ENCODE results near the gene RAD21L1.

Gene RAD21L1

DNA sequence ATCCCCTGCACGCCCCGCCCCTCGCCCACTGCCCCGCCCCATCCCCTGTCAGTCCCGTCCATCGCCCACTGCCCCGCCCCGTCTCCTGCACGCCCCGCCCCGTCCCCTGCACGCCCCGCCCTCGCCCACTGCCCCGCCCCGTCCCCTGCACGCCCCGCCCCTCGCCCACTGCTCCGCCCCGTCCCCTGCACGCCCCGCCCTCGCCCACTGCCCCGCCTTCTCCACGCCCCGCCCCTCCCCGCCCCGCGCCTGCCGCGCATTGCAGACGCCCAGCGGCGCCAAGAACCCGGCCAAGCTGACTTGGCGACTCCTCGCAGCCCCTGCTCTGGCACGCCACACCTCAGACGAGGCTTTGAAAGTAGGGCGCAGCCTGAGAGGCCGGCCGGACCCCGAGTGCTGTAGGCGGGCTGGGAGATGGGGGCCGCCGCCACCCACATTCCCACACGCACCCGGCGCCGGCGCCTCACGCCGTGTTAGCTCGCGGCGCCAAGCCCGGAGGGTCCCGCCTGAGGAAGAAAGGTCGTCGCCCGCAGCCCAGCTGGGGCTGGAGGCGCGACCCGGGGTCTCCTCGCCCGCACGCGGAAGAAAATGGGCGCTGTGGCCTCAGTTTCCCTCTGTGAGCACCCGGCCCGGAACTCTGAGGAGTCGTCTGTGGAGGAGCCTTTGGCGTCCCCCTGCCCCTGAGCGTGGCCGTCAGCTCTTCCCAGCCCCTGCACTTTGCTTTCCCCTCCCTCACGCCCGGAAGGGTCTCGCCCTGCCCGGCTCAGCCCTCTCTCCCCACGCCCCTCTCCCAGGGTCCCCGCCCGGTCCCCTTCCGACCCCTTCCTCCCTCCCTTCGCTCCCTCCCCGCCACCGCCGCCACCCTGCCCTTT lies at the start of gene RAD21L1:
TSS of gene RAD21L1 (plus strand) at position 262 of the 872 bp plus-strand sequence. CDS start 2,410 bp downstream, outside the sequence.
- peak; percentile 93 for DNase-seq

DNA sequence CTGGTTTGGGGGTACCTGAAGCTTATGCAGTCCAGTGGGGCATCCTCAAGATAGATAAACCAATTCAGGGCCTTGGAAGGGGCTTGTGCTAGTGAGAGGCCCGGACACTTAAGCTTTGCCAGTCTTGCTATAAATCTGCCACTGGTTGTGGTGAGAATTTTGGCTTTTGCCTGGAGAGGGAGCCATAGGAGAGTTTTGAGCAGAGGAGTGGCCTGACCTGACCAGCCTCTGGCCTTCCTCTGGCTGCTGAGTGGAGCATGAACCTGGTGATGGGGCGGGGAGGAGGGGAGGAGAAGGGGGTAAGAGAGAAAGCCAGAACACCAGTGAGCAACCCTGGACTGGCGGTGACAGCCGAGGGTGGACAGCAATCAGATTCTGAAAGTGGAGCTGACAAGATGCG lies 48.2 kb upstream of the RAD21L1 start:
- DNase-seq = peak; percentile 29

DNA sequence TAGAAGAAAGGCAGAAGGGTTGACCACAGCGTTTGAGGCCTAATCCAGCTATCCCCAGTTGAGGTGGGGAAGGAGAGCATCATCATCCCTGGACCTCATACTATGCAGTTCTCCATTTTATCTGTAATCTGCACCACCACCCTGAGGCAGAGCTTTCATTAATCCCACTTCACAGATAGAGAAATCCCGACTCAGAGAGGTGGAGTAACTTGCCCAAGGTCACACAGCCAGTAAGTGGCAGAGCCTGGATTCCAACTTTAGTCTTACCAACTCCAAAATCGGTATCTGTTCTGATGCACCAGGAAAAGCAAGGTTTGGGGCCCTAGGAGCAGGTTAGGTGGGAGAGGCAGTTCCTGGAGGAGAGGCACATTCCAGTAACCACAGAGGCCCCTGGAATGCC lies 47.7 kb upstream of the RAD21L1 start:
- no peak for DNase-seq

DNA sequence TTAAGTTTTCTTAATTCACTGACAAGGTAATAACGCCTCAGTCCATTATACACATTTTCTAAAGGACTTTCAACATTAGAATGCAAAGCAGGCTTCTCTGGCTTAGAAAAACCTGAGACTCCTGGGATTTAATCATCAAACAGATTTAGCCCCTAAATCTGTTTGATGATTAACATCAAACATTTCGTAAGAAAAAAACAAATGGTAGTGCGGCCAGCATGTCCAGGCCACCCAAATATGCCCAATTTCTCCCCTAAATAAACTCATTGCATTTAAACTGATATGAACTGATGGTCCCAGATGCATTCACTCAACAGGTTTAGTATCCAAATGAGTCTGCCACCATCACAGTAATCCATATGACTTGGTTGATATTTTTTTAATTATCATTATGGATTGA lies 47.2 kb upstream of the RAD21L1 start:
- no peak for DNase-seq

DNA sequence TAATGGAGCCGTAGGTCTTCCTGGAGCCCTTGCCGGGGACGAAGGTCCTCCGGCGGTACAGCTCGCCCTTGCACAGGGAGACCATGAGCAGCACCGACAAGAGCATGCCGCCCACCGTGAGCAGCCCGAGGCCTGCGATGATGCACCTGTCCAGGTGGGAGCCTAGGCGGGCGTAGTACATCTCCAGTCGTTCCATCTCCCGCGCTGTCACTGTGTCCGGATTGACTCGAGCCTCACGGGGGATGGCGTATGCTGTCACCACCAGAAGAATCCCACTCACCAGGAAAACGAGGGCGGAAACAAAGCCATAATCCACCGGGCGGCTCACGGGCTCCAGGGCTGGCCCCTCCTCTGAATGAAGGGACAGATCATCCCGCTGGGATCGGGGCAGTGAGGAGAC lies 44.9 kb upstream of the RAD21L1 start:
- no peak for DNase-seq

DNA sequence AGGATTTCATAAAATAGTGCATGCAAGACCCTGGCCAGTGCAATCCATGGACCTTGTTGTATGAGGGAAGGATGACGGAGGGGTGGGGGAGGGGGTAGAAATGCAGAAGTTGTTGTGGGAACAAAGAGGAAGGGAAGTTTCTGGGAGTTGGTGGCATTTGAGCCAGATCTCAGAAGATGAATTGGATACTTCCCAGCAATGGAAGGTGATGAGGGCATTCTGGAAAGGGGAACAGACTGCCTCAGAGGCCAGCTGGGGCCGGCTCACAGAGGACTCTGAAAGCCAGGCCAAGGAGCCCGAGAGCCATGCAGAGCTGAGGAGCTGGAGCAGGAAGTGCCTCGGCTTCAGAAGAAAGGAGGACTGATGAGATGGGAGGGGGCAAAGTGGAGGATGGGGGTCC lies 43.7 kb upstream of the RAD21L1 start:
- DNase-seq = no peak

DNA sequence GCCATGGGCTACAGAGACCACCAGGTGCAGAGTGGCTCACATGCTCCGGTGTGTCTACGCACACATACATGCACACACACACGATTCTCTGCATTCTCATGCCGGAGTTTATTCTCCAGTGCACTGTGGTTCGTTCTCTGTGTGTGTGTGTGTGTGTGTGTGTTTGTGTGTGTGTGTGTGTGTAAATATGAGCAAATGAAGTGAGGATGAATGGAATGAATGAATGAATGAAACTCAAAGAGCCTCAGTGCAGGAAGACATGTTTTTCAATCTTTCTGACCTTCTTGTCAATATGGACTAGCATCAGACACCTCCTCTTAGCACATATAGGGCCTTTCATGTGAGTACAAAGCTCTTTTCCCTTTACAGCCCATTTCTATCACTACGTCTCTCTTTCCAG lies 42.7 kb upstream of the RAD21L1 start:
- no peak for DNase-seq

DNA sequence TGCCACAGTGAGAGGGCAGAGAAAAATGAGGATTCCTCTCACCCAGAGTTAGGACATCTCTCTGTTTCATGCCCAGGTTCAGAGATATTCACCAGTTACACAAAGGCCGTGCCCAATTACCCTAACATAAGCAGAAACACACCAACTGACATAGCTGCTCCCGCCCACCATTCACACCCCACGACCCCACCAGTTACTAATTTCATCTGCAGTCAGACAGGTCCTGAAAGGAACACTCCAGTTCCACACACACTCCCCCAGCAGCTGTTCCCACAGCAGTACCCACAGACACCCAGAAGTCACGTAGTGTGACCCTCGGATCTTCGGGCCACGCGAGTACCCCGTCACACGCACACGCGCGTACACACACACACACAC lies 41.6 kb upstream of the RAD21L1 start:
- no peak for DNase-seq

DNA sequence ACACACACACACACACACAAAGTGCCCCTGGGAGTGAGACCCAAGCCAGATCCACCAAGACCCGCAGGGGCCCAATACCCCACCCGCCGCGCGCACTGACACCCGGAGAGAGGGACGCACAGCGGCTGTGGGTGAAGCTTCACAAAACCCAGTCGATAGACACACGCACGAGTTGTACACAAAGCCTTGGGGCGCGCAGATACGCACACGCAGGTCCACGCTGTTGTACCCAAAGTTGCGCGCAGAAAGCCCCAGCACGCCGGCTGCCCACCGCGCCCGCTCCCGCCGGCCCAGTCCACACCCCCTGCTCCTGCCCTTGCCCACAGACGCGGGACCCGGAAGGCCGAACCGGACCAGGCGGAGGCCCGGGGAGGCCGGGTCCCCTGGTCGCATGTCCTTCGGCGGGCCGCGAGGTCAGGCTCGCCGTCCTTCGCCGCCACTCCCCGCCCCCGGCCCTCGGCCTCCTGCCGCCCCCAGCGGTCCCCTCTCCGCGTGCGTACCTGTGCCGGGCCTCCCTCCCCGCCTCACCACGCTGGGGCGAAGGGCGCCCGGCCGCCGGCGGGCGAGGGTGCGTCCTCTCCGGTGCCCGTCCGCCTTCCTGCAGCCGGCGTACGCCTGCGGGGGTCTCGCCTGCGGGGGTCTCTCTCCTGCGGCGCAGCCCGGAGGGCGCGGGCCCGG lies 41.1 kb upstream of the RAD21L1 start, which contains the start of gene TMEM74B:
TSS of gene TMEM74B (minus strand) at position 344 of the 678 bp plus-strand sequence. CDS start 1,180 bp downstream, outside the sequence.
- peak; percentile 13 for DNase-seq

DNA sequence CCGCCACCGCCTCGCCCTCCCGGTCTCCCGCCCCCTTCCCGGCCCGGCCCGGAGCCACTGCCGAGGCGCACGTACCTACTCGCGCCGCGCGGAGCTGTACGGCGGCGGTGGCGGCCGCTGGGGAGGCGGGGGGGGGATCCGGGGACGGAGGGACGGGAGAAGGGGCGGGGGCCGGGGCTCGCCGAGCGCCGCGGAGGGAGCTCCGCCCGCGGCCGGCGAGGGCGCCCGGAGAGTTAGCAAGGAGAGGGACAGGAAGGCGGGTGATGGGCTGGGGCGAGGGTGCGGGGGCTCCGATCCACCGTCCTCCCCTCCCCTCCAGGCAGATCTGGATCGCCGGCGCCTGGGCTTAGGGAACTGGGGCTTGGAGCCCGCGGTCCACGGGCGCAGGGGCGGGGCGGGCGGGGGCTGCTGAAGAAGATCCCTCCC lies 40.5 kb upstream of the RAD21L1 start:
- peak; percentile 58 for DNase-seq

DNA sequence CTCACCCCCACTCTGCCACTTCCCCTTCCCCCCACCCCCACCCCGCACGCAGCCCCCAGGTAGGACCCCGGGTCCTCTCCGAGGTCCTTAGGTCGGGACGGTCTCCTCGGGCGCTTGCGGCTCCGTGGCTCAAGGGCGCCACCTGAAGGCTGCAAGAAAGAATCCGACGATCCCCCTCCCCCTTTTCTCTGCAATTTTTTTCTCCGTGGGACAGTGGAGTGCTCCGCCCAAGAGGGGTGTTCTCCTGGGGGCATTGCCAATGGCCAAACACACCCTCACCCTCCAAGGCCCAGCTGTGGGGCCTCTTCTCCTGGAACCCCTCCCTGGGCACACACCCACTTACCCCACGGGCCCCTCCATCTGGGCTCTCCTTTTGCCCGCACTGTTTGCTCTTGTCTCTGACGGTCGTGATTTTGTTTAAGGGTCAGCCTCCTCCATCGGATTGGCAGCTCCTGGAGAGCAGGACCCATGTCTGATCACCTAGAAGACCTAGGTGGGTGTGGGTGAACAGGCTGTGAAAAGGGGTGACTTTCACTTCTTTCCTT lies 40.0 kb upstream of the RAD21L1 start:
- DNase-seq = peak; percentile 74

DNA sequence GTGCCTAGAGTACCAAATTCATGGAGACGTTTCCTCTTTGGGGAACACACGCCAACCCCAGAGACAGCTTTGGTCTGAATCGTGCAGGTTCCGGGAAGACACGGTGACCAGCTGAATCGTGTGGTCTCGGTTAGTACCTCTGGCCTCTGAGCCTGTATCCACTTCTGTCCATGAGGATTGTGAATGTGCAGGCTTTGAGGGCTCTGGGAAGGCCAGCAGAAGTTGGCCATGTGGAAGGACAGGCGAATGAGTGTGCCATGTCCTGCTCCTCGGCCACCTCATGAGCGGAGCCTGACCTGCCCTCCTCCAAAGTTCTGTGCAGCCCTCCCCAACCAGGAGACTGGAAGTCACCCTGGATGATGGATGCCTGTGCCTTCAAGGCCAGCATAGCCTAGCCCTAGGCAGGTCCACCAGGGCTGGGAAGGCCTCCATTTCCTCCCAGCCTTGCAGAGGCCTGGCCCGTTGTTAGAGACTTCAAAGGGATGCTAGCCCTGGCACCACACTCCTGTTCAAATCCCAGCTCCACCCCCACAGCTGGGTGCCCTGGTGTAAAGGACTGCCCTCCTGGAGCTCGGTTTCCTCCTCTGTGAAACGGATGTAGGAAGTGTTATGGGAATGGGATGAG lies 39.4 kb upstream of the RAD21L1 start:
- DNase-seq = no peak

DNA sequence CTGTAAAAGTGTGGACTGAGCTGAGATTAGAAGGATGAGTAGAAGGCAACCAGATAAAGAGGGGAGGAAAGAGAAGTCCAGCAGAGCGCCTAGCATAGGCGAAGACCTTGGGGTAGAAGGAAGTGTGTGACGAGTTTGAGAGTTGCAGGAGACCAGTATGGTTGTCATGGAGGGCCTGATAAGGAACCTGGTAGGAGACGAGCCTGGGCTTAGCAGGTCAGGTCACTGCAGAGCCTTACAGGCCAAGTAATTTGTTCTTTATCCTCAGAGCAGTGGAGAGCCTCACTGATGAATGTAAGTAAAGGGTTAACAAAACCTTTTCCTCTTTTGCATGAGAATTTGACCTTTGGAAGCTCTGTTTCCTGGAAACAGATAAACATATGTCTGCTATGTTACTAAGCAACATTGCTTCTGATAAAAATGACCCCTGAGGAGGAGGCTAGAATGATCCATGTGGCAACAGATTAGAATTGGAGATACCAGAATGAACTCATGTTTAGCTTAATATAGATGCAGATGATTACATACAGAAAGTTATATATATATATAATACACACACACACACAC lies 38.2 kb upstream of the RAD21L1 start:
- DNase-seq = no peak

DNA sequence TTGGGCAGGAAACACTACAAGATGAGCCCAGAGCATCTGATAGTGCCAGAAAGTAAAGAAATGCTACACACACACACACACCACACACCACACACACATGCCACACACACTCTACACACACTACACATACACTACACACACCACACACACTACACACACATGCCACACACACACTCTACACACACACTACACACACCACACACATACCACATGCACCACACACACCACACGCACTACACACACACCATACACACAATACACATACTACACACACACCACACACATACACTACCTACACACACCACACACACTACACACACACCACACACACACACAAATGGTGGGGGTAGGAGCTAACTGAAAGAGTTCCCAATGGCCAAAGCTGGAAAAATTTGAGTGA lies 37.5 kb upstream of the RAD21L1 start:
- DNase-seq = no peak

DNA sequence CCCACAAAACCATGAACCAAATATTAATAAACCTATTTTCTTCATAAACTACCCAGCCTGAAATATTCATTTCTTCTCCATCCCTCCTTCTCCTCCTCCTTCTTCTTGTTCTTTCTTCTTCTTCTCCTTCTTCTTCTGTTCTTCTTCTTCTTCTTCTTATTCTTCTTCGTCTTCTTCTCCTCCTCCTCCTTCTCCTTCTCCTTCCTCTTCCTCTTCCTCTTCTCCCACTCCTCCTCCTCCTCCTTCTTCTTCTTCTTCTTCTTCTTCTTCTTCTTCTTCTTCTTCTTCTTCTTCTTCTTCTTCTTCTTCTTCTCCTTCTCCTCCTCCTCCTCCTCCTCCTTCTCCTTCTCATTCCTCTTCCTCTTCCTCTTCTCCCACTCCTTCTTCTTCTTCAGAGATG lies 36.0 kb upstream of the RAD21L1 start:
- no peak for DNase-seq

DNA sequence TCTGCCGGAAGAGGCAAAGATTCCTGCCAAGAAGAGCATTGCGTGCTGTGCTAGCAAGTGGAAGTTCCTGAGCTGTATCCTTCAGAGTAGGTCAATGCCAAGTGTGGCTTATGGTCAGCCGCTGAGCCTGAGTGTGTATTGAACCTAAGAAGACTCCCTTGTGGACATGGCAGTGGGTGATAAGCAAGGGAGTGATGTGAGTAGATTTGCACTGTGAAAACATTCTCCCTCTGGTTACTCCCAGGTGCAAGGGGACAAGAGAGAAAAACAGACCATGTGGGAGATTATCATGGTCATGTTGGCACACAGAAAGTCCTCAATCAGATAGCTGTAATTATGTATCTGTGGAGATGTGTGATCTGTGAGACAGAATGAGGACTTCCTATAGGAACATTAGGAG lies 35.0 kb upstream of the RAD21L1 start:
- no peak for DNase-seq

DNA sequence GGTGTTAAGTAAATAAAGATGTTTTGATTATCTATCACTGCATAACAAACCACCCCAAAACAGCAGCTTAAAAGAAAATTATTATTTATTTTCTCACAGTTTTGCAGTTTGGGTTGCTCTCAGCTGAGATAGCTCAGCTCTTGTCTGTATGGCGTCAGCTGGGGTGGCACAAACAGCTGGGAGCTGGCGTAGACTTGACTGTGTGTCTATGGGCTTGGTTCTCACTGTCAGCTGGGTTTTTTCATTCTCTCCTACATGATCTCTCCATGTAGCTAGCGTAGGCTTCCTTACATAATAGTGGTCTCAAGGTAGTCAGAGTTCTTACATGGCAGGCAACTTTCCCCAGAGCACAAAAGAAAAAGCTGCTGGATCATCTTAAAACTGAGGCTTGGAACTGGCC lies 34.5 kb upstream of the RAD21L1 start:
- DNase-seq = no peak

DNA sequence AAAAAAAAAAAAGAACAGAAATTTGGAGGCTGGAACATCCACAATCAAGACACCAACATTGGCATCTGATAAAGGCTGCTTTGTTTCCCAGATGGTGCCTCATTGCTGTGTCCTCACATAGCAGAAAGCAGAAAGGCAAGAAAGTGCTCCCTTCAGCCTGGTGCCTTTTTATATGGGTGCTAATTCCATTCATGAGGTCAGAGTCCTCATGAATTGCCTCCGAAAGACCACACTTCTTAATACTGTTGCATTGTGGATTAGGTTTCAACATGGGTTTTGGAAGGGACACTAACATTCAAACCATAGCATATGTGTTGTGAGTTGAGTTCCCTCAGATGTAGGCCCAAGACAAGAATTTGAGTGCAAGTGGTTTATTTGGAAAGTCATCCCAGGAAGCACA lies 30.6 kb upstream of the RAD21L1 start:
- no peak for DNase-seq

DNA sequence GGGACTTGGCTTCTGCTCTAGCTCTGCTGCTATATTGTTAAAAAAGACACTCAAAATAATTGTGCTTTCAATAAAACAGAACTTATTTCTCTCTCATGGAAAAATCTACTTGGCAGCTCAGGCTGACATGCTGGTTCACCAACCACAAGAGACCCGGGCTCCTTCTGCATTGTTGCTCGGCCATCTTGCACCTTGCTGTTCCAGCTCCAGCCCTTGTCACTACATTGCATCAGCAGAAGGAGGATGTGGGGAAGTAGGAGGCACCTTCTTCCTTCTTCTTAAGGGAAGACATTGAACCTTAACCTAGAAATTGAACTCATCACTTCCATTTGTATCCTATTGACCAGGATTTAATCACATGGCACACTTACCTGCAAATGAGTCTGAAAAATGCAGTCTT lies 29.2 kb upstream of the RAD21L1 start:
- no peak for DNase-seq

DNA sequence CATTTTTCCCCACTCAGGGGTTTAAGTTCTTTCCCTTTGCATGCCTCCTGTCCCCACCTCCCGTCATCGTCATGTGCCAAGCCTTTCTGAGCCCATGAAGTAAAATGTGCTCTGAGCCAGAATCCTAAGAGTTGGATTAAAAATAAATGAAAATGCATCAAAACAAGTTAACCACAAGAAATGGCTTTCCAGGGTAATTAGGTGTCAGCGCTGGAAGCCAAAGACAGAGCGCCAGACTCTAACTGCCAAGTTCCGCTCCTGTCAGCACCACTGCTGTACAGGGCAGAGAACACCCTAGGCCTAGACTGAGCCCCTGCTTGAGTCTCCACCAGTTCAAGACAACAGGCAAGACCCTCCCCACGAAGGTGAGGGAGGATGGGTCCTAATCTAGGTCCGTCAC lies 28.0 kb upstream of the RAD21L1 start:
- DNase-seq = no peak

DNA sequence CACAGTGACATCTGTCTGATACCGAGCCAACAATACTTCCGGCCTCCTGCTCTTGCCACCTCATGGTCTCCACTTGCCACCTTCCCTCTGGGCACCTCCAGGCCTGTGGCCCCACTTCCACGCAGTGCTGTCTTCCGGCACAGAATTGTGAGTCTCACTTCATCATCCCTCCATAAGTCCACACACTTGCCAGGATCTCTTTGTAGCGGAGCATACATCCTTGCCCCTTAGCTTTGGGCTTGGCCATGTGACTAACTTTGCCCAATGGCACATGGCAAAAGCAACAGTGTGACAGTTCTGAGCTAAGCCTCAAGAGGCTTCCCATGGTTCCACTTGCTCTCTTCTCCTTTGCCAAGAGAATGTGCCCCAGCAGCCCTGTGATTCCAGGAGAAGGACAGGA lies 27.1 kb upstream of the RAD21L1 start:
- DNase-seq = no peak

DNA sequence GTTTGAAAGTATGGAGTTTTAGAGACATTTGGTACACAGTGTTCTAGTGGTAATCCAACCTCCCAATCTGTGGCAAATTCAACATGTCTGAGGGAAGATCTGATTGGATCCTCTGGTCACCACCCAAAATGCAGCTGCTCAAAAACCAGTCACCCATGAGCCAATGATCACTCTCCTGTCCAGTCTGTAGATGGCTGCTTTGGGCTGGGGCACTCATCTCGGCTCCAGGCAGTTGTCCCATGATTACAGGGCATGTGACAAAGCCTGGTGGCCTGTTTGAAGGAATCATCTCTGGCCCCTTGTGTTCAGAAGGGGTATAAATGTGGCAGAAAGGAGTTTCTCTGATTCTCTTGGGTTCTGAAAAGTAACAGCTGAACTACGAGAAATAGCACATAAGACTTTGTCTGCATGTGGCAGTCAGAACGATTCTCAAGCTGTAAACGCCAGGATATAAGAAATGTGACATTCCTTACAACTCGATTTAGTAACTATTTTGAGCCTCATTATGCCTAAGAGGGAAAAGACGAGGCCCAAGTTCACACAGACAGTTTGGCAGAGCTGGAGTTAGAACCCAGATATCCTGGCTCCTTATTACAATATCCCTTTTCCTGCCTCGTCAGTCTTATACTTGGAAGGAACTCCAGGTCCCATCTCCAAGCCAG lies 26.5 kb upstream of the RAD21L1 start:
- DNase-seq = no peak

DNA sequence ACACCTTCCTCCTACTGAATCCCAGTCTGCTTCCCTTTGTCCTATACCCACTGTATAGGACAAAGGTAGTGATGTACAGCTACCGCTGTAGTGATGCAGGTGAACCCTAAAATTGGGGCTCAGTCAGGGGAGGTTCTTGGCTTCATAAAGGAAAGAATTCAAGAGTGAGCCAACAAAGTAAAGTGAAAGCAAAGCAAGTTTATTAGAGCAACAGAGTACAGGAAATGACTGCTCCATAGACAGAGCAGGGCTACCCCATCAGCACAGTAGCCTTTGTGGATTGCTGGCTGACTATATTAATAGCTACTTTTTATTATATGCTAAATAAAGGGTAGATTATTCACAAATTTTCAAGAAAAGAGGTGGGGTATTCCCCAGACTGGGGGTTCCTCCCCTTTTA lies 25.9 kb upstream of the RAD21L1 start:
- no peak for DNase-seq
